NCI-H1694 treated with DMSO at 0.1 percent for 48 hours (cell line): Measurements from ENCODE around the gene WWOX.

Experiments
- DNase-seq: peaks from one replicate; lab custom pipeline; 2025; lab: John Stamatoyannopoulos, UW

Gene WWOX

DNA sequence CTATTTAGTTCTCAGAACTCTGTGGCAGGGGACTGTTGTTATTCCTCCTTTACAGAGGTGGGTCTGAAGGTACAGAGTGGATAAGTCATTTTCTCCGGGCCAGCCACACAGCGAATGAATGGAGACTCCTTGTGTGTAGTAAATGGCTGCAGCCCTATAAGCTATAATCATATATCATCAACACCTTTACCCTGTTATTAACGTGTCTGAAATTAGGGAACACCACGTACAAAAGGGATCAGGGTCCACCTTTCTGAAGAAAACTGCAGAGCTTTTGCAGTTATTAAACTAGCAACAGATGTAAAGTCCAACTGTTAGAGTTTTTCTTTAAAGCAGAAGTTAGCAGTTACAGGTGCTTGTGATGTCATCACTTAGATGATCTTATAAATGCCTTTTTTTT lies 804.4 kb downstream of the WWOX start:
- DNase-seq: no peak

GRCh38 chr16:78906135-78906534 lies 806.7 kb downstream of the WWOX start:
- no peak for DNase-seq

GRCh38 chr16:78909226-78909625 lies 809.8 kb downstream of the WWOX start:
- no peak for DNase-seq

DNA sequence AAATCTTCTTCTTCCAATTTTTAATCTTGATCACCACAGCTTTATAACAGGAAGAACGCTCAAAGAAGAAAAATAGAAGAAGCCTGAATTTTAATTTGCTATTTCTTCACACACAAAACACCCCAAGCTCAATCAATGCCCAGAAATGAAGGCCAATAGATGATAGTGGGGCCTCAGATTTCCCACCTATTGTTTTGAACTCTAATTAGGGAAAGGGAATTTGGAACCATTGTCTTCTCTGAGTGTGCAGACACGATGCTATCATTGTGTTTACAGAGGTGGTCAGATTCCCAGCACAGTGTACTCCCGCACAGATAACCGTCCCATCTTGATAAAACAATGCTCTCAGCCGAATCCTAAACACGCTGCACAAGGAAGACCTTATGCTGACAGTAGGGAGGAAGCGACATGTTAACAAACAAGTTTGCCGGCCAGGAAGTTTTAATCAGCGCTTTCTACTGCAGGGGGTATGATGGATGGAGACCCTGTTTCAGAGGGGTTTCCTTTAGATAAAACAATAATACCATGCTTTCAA lies 816.4 kb downstream of the WWOX start:
- DNase-seq: no peak

DNA sequence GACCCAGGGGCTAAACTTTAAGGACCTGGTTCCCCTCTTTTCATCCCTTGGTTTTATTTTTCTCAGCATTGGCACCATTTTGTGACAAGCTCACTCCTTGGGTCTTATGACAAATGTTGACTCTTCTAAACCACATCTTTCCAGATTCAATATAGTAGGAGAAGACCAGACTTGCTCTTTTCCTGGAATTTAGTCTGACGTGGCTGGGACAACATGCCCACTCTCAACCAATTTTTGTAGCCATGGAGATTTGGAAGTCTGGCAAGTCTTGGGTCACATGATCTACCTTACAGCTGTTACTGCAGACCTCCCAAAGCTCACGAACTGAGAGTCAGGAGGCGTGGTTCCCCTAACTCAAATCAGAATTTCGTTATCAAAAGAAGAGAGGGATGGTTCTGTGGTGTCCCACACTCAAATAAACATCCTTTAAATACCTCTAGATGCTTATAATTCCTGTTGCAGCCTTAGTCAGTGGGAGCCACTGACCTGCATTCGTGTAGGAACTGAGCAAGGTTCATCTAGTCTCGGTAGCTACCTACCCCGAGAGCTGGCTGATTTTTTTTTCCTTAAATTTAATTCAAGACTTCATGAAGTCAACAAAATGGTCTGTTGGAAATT lies 817.6 kb downstream of the WWOX start:
- DNase-seq: no peak

- no peak for DNase-seq
These were observed 819.4 kb downstream of the WWOX start for GRCh38 chr16:78918805-78919305.

DNA sequence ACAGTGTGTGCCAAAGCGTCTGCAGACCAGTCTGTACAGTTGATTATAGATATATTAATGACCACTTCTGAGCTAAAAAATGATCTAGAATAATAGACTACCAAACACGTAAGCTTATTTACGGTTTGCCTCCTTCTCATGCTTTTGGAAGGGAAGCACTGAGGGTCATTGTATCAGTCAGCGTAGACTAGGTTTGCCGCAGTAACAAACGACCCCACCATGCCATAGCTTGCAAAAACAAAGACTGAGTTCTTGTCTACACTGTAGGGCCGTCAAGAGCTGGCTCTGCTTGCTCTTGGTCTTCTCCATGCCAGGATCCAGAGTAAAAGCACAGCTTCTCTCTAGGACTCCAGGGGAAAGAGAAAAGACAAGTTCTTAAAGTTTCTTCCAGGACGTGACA lies 820.4 kb downstream of the WWOX start:
- no peak for DNase-seq

DNA sequence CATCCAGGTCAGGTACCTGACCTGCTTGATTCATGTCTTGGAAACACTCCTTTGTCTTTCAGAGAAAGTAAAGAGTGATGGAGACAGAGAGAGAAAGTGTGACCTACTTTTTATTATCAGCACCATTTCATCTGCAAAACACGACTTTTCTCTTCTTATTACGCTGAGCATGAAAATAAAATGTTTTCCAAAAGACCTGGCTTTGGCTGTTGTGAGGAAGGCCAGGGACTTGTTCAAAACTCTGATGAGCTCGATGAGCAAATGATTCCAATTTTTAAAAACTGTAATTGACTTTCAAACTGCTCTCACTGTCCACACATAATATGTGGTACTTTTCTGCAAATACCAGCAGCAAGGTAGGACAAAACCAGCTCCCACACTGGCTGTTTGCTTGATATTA lies 821.2 kb downstream of the WWOX start:
- no peak for DNase-seq

- peak; percentile 8 for DNase-seq
These were observed 825.8 kb downstream of the WWOX start for GRCh38 chr16:78925083-78925767.

- DNase-seq: no peak
These were observed 827.3 kb downstream of the WWOX start for GRCh38 chr16:78926723-78927210.

GRCh38 chr16:78927766-78928165 lies 828.3 kb downstream of the WWOX start:
- no peak for DNase-seq

- no peak for DNase-seq
These were observed 830.4 kb downstream of the WWOX start for GRCh38 chr16:78929841-78930240.

DNA sequence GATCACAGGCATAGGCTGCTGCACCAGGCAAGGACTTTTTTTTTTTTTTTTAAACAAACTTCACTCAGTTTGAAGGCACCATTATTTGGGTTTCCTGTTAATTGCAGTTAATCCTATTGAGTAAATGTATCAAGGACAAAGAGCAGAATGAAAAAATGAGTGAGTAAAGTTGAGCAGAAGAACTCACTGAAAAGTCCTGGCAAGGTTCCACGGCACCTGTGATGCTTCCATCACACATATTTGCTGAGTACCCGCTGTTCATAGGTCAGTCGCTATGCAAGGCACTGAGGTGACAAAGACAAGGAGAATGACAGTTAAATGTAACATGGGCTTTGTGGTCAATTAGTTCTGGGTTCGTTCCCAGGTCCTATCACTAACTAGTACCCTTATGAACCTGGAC lies 831.1 kb downstream of the WWOX start:
- no peak for DNase-seq

GRCh38 chr16:78931267-78931666 lies 831.8 kb downstream of the WWOX start:
- DNase-seq: no peak

DNA sequence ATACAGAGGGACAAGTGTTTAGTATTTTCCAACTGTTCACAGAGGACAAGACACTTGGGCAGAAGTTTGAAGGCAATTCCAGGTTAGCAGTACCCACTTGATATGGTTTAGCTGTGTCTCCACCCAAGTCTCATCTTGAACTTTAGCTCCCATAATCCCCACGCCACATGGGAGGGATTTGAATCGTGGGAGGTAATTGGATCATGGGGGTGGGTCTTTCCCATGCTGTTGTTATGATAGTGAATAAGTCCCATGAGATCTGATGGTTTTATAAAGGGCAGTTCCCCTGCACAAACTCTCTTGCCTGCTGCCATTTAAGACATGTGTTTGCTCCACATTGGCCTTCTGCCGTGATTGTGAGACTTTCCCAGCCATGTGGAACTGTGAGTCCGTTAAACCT lies 832.2 kb downstream of the WWOX start:
- DNase-seq: no peak

DNA sequence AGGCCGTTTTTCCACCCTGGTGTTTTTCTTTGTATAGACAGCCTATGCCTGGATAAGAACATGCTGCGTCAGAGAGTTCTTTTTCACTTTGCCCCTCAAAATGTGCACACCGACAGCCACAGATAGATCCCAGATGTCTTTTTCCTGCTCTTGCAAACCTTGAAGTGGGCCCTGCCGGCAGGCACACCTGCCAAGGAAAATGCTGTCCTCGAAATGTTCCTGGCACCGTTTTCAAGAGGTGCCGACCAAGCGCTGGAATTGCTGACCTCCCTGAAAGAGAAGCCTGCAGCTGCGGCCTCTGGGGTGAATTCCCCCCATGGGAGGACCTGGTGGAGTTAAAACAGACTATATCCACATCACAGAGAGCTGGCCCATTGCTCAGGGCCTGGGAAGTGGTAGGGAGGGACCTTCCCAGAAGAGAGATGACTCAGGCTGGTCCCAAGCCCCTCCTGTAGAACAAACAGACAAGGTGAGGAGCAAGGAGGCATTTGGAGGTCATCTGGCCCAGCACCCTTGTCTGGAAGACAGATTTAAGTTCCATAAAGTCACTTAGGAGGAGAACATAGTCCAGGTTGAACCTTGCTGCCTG lies 833.0 kb downstream of the WWOX start:
- no peak for DNase-seq

DNA sequence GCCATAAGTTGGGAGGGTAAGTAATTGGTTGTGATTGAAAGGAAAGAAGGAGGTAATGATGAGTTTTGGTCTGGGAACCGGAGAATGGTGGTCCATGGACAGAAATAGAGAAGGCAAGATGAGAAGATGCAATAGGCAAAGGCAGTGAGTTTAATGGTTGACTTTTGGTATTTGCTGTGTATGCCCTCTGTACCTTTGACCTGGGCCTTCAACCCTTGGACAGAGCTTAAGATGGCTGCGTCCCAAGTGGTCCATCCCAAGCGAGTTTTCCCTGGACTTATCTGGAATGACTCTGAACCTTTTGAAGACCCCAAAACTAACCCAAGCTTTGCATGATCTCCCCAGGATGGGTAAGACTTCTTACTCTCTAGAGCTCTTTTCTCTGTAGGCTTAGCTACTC lies 836.6 kb downstream of the WWOX start:
- no peak for DNase-seq

GRCh38 chr16:78939597-78939996 lies 840.1 kb downstream of the WWOX start:
- no peak for DNase-seq

GRCh38 chr16:78942625-78943245 lies 843.3 kb downstream of the WWOX start:
- no peak for DNase-seq

DNA sequence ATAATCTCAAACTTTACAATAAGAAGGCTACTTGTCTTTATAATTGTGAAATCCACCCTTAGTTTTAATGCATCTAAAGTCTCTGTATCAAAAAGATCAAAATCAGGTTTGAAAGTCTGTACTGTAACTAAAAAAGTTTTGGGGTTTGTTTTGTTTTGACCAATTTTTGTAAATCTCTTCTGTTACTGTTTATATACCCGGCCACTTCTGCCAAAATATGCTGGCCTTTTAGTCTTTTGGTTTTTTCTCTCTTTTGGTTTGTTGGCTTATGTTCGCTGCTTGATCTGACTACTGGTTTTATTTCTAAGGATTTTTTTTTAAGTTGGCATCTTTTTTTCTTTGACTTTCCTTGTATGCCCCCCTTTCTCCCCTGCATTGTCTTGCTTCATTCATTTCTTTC lies 845.9 kb downstream of the WWOX start:
- DNase-seq: no peak

DNA sequence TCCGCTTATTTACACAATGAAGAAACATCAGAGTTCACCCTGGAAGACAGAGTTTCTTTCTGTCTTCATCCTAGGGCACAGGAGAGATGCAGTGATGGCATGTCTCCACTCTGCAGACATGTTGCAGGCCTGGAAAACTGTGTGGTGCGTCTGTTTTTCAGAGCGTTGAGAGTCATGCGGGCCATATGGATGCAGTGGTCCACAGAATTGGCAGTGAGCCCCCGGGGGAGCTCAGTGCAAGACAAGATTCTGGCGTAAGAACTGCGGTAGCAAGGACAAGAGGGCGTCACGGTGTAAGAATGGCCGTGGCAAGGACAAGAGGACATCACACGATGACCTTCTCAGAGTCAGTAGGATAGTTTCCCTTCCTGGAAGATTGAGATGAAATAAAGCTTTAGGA lies 847.1 kb downstream of the WWOX start:
- no peak for DNase-seq

GRCh38 chr16:78950768-78951167 lies 851.3 kb downstream of the WWOX start:
- no peak for DNase-seq

DNA sequence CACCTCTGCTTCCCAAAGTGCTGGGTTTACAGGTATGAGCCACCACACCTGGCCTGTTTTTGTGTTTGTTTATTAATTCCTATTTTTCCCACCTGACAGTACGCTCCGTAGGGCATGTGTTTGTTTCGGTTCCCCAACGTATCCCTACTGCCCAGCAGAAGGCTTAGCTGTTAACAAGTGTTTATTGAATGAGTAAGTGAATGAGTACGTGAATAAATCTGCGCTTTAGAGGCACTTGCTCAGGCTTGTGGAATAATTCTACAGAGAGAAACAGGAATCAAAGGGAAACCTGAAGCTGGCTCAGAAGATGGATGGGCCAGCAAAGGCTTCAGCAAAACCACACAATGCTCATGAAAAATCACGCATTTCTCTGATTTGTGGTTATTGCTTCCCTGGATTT lies 853.2 kb downstream of the WWOX start:
- no peak for DNase-seq
